AG10803 (cell line): Measurements from ENCODE around the gene SULF2.

Experiments used
- DNase-seq: peaks from one replicate; pipeline ENCODE4 v3.0.0; 2010; ENCODE audit warnings: low read depth
- H3K4me3 ChIP-seq: 2 replicates; pipeline ENCODE4 v1.5.1; 2011; ENCODE audit warnings: mild to moderate bottlenecking, low read length, control low read depth
- CTCF ChIP-seq: conservative IDR thresholded peaks from 2 replicates; pipeline ENCODE4 v1.5.1; 2011; ENCODE audit warnings: mild to moderate bottlenecking, low read length, control low read depth, inconsistent platforms

The SULF2 gene

DNA sequence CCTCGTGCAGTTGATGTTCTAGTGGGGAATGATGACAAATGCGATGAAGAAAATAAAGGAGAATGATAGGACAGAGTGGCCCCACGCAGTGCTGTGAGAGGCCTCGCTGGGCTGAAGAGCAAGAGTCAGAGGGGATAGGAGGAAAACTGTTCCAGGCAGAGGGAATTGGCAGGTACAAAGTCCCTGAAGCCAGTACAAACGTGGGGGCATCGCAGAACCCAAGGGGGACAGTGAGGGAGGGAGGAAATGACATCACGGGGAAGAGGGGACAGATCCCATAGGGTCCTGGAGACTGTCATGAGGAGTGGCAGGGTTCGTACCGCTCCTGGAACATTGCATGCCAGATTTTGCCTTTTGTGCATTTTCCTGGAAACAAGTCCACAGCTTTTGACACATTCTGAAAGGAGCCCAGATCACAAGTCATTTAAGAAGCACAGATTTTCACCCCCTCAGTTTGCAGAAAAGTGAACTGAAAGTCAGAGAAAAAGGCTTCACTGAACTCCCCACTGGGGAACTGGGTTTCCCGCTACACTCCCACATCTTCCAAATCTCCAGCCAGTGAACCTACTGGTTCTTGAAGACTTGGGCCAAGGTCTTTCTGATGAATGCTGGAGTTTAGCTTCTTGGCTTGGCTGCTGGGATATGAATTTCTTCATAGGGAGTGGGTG lies 77.0 kb downstream of the SULF2 start:
- no peak for DNase-seq
- TF ChIP-seq CTCF = no peak
- H3K4me3 ChIP-seq = no peak overlapping the region

GRCh38 chr20:47706345-47706744 lies 78.9 kb downstream of the SULF2 start:
- DNase-seq = no peak
- no peak for TF ChIP-seq CTCF
- no peak overlapping the region for H3K4me3 ChIP-seq

DNA sequence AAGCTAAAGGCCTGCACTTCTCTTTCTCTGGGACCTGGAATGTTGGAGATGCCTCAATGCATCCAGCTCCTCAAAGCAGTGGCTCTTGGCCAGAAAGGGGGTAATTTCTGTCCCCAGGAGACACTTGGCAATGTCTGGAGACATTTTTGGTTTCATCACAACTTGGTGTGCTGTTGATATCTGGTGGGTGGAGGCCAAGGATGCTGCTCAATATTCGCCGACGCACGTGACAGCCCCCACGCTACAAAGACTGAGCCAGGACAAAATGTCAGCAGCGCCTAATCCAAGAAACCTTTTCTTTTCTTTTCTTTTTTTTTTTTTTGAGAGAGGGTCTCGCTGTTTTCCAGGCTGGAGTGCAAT lies 79.8 kb downstream of the SULF2 start:
- TF ChIP-seq CTCF = no peak
- DNase-seq = no peak
- H3K4me3 ChIP-seq = no peak overlapping the region

DNA sequence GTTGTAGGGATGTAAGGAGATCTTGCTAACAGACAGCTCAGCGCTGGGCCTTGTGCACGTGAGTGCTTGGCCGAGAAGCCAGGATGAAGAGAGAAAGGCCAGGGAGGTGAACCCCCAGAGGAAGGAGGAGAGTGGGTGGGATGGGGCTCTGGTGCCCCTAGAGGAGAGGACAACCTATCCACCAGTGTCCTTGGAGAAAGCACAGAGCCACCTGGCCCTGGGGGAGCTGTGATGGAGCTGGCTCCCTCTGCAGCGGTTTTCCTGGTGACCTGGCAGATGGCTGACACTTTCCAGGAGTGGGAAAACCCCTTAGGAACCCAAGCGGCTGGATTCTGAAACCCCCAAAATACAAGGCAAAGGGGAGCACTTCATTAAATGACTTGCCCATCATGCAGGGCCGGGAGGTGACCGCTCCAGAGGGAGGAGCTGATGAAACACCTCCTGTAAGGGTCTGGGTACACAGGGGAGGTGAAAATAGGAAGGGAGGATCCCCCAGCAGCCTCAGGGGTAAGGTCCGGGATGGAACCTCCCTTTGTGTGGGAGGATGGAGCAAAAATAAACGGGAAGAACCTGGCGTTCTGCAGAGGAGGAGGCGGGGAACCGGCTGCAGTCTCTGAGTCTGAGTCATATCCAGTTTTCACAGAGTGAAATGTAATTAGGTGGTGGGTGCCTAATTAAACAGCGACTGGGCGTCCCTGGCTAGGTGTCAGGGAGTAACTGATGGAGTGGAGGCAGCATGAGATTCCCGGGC lies 80.4 kb downstream of the SULF2 start:
- H3K4me3 ChIP-seq = no peak overlapping the region
- DNase-seq = no peak
- no peak for TF ChIP-seq CTCF

DNA sequence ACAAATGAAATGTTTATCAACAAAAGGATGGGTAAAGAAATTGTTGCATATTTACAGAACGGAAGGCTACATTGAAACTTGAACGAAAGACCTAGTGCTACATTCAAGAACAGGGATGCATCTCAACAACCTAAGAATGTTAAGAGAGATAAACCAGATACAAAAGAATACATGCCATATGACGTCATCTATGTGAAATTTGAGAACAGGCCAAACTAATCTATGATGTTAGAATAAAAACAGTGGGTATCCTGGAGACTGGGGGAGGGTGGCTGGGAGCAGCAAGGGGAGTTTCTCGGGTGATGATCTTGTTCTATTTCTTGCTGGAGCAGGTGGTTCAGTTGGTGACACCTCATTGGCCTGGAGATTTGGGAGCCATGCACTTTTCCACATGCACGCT lies 81.5 kb downstream of the SULF2 start:
- DNase-seq = peak; percentile 11
- no peak for TF ChIP-seq CTCF
- no peak overlapping the region for H3K4me3 ChIP-seq

DNA sequence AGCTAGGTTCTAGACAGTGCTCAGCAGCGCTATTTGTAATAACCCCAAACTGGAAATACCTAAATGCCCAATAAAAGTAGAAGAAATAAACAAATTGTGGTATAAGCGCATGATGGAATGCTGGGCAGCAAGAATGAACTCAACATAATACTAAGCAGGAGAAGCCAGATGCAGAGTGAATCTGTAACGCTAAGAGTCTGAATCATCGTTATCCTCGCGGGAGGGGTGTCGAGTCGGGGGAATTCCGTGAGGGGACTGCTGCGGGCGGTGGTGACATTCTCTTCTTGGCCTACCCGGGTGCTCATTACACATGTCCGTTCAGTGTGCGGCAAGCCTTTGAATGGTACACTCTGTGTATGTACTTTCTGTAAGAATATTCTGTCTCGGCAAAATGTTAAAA lies 83.7 kb downstream of the SULF2 start:
- peak; percentile 64 for DNase-seq
- no peak for TF ChIP-seq CTCF
- no peak overlapping the region for H3K4me3 ChIP-seq

DNA sequence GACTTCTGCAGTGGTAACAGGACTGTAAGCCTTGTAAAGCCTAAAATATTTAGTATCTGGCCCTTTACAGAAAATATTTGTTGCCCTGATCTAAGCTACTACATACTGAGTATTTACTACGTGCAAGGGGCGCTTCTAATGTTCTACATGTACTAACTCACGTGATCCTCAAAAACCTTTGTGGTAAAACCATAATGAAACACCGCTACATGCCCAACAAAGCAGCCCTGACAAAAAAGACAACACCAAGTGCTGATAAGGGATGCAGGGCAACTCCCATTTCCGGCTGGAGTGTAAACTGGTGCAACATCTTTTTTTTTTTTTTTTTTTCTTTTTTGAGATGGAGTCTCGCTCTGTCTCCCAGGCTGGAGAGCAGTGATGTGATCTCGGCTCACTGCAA lies 85.0 kb downstream of the SULF2 start:
- H3K4me3 ChIP-seq = no peak overlapping the region
- no peak for DNase-seq
- no peak for TF ChIP-seq CTCF
